K562 (cell line): ENCODE results near the gene RNASEH1. TPM values are rescaled to one million over a fixed set of nuclear protein-coding genes. Genes with fewer than 3 reads are reported as not detected.

Experiments used
- polyA plus RNA-seq, 8 experiments: library from polyadenylated mRNA; depleted of rRNA in 4 of 8; stranded (reverse) in 5 of 8; unstranded in 3 of 8; fragments of >200 nt; fragmentation: Nextera tagmentation in 2 of 8; fragmentation: Illumina TruSeq in 1 of 8; extraction: Ambion mirVana in 2 of 8; extraction: Trizol in 1 of 8; gene quantifications; 2 replicates each; pipeline versions ENCODE4 v1.2.1 to v1.2.3, GENCODE V29; 2011 to 2014; ENCODE audit warnings: inconsistent platforms in 1 of 8, missing spikeins in 1 of 8
- total RNA-seq, 7 experiments: library from RNA; depleted of rRNA in 6 of 7; stranded (reverse); fragments of >200 nt in 6 of 7; fragmentation: Illumina TruSeq in 2 of 7; extraction: Trizol in 2 of 7; gene quantifications; 2 replicates each; pipeline versions ENCODE4 v1.2.1 to v1.2.3, GENCODE V29; 2011 to 2021; ENCODE audit warnings: low replicate concordance in 1 of 7
- TF ChIP-seq, protein P1 (sequence below): fragments of 200-600 bp; sonication (generic); IDR thresholded peaks from one replicate; pipeline ENCODE4 v1.6.1; 2012; ENCODE audit warnings: mild to moderate bottlenecking, low read depth, low read length, inconsistent platforms

Gene RNASEH1
- total and polyA plus RNA-seq, 9 of the 15 experiments (the other 6 are each of a cell fraction or from before 2014, with no cell fraction given): 25.7 to 47.5 (median 42.8) TPM

DNA sequence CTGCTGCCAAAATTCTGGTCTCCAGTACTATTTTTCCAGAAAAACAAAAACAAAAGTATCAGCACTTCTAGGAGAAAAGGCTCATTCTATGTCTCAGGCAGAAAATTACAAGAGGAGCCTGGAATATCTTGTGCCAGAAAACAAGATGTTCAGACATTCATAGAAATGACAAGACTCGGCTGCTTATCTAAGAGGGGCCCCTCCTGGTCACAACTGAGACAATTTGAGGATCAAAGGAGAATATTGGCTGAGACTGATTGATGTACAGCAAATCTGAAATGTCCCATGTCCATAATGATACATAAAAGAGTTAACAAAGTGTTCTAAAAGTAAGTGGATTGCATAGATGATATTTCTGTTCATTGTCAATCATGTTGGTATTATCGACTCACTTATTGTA, 14.5 kb upstream of the RNASEH1 start (continued):
- TF ChIP-seq, protein P1, sequence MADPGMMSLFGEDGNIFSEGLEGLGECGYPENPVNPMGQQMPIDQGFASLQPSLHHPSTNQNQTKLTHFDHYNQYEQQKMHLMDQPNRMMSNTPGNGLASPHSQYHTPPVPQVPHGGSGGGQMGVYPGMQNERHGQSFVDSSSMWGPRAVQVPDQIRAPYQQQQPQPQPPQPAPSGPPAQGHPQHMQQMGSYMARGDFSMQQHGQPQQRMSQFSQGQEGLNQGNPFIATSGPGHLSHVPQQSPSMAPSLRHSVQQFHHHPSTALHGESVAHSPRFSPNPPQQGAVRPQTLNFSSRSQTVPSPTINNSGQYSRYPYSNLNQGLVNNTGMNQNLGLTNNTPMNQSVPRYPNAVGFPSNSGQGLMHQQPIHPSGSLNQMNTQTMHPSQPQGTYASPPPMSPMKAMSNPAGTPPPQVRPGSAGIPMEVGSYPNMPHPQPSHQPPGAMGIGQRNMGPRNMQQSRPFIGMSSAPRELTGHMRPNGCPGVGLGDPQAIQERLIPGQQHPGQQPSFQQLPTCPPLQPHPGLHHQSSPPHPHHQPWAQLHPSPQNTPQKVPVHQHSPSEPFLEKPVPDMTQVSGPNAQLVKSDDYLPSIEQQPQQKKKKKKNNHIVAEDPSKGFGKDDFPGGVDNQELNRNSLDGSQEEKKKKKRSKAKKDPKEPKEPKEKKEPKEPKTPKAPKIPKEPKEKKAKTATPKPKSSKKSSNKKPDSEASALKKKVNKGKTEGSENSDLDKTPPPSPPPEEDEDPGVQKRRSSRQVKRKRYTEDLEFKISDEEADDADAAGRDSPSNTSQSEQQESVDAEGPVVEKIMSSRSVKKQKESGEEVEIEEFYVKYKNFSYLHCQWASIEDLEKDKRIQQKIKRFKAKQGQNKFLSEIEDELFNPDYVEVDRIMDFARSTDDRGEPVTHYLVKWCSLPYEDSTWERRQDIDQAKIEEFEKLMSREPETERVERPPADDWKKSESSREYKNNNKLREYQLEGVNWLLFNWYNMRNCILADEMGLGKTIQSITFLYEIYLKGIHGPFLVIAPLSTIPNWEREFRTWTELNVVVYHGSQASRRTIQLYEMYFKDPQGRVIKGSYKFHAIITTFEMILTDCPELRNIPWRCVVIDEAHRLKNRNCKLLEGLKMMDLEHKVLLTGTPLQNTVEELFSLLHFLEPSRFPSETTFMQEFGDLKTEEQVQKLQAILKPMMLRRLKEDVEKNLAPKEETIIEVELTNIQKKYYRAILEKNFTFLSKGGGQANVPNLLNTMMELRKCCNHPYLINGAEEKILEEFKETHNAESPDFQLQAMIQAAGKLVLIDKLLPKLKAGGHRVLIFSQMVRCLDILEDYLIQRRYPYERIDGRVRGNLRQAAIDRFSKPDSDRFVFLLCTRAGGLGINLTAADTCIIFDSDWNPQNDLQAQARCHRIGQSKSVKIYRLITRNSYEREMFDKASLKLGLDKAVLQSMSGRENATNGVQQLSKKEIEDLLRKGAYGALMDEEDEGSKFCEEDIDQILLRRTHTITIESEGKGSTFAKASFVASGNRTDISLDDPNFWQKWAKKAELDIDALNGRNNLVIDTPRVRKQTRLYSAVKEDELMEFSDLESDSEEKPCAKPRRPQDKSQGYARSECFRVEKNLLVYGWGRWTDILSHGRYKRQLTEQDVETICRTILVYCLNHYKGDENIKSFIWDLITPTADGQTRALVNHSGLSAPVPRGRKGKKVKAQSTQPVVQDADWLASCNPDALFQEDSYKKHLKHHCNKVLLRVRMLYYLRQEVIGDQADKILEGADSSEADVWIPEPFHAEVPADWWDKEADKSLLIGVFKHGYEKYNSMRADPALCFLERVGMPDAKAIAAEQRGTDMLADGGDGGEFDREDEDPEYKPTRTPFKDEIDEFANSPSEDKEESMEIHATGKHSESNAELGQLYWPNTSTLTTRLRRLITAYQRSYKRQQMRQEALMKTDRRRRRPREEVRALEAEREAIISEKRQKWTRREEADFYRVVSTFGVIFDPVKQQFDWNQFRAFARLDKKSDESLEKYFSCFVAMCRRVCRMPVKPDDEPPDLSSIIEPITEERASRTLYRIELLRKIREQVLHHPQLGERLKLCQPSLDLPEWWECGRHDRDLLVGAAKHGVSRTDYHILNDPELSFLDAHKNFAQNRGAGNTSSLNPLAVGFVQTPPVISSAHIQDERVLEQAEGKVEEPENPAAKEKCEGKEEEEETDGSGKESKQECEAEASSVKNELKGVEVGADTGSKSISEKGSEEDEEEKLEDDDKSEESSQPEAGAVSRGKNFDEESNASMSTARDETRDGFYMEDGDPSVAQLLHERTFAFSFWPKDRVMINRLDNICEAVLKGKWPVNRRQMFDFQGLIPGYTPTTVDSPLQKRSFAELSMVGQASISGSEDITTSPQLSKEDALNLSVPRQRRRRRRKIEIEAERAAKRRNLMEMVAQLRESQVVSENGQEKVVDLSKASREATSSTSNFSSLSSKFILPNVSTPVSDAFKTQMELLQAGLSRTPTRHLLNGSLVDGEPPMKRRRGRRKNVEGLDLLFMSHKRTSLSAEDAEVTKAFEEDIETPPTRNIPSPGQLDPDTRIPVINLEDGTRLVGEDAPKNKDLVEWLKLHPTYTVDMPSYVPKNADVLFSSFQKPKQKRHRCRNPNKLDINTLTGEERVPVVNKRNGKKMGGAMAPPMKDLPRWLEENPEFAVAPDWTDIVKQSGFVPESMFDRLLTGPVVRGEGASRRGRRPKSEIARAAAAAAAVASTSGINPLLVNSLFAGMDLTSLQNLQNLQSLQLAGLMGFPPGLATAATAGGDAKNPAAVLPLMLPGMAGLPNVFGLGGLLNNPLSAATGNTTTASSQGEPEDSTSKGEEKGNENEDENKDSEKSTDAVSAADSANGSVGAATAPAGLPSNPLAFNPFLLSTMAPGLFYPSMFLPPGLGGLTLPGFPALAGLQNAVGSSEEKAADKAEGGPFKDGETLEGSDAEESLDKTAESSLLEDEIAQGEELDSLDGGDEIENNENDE: no peak
